A673 (cell line): ENCODE data around the gene P2RX2. TPM values are rescaled to one million over a fixed set of nuclear protein-coding genes. Genes with fewer than 3 reads are reported as not detected.

Experiments
- BruUV-seq: library from RNA; stranded (reverse); fragments of 400-500 nt; replicated peaks from 2 replicates; lab custom pipeline; 2021; lab: Mats Ljungman, UMichigan
- CTCF ChIA-PET: fragments of 300-600 bp; sonication (Branson Sonifier 250); formaldehyde crosslinking; loops from one replicate; lab custom pipeline; 2022; ENCODE audit warnings: antibody characterized with exemption; lab: Charles Lee
- POLR2A ChIA-PET: fragments of 300-600 bp; sonication (Branson Sonifier 250); formaldehyde crosslinking; loops from one replicate; lab custom pipeline; 2022; ENCODE audit warnings: antibody characterized with exemption; ENCODE audit not compliant: low non-redundant PET; lab: Charles Lee
- DNase-seq: peaks from one replicate; pipeline ENCODE4 v3.0.0-alpha.2; 2015; ENCODE audit warnings: low spot score
- H3K27ac ChIP-seq: fragments of 200-600 bp; sonication (generic); 2 replicates; pipeline ENCODE4 v1.5.1; 2016; ENCODE audit warnings: mixed run types, low read depth, mild to moderate bottlenecking, mixed read lengths, antibody characterized with exemption, low read length; ENCODE audit not compliant: poor library complexity, severe bottlenecking
- H3K27me3 ChIP-seq: fragments of 200-600 bp; sonication (generic); replicated peaks from 2 replicates; pipeline ENCODE4 v1.6.1; 2017; ENCODE audit warnings: mixed run types, low read depth, mild to moderate bottlenecking, mixed read lengths, antibody characterized with exemption, low read length; ENCODE audit not compliant: insufficient read depth, poor library complexity
- H3K36me3 ChIP-seq: fragments of 200-600 bp; sonication (generic); 2 replicates; pipeline ENCODE4 v1.6.1; 2016; ENCODE audit warnings: mixed run types, mild to moderate bottlenecking, mixed read lengths, antibody characterized with exemption, low read length; ENCODE audit not compliant: insufficient read depth, poor library complexity, severe bottlenecking
- H3K4me1 ChIP-seq: fragments of 200-600 bp; sonication (generic); 2 replicates; pipeline ENCODE4 v1.6.1; 2017; ENCODE audit warnings: mixed run types, mild to moderate bottlenecking, mixed read lengths, antibody characterized with exemption, low read length; ENCODE audit not compliant: insufficient read depth, poor library complexity, severe bottlenecking
- H3K4me3 ChIP-seq: fragments of 200-600 bp; sonication (generic); 2 replicates; pipeline ENCODE4 v1.5.1; 2016; ENCODE audit warnings: low read depth, mixed run types, mild to moderate bottlenecking, mixed read lengths, low read length; ENCODE audit not compliant: poor library complexity, severe bottlenecking
- H3K9me3 ChIP-seq: fragments of 200-600 bp; sonication (generic); 2 replicates; pipeline ENCODE4 v1.6.1; 2016; ENCODE audit warnings: mixed run types, low read depth, mild to moderate bottlenecking, mixed read lengths, antibody characterized with exemption, low read length; ENCODE audit not compliant: poor library complexity, severe bottlenecking
- EZH2 ChIP-seq: fragments of 200-600 bp; sonication (generic); IDR thresholded peaks from 2 replicates; pipeline ENCODE4 v1.6.1; 2017; ENCODE audit warnings: borderline replicate concordance, low read depth, mild to moderate bottlenecking, mixed read lengths, antibody characterized with exemption, low read length; ENCODE audit not compliant: poor library complexity, severe bottlenecking
- intact Hi-C: fragments of 100-400 bp; cut with micrococcal nuclease; formaldehyde crosslinking; loops from one replicate; pipeline ENCODE4 v1.10.0; 2022; ENCODE audit not compliant: unreplicated experiment
- total RNA-seq: library from RNA; stranded (reverse); gene quantifications from 2 replicates; pipeline ENCODE4 v1.2.3, GENCODE V29; 2021
- TF ChIP-seq, protein P1 (sequence below): fragments of 300-800, 200-600 bp; sonication (generic); conservative IDR thresholded peaks from 2 replicates; pipeline ENCODE4 v1.5.1; 2017; ENCODE audit warnings: low read depth, mild to moderate bottlenecking, antibody characterized with exemption, low read length, moderate library complexity, mixed read lengths

Gene P2RX2
- total RNA-seq, 1 experiment from 2014 or later = not detected

DNA sequence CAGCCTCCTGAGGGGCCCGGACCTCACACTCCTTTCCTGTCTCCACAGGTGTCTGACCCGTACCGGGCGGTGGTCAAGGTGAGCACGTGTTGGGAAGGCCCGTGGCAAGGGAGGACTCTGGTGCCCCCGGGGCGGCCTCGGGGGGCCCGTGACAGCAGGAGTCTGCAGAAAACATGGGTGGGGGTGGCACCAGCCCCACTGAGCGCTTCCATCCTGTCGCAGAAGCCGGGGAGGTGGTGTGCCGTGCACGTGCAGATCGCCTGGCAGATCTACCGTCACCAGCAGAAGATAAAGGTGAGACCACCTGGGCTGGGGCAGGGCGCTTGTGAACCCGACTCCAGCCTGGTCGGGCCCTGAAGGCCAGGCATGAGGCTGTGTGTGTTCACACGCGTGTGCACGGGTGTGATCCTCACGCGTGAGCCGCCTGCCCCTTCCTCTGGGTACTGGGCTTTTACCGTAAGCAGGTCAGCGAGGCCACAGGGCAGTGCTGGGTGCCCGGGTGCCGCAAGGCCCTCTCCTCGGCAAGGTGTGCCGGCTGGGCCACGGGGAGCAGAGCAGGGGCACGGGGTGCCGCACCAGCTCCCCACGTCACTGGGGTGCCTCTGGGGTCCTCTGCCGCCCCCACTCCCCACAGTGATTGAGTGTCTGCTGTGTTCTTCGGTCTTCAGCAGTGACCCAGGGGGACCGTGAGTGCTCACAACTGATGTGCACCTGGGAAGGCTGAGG is 44.1 kb upstream of the P2RX2 start:
- H3K36me3 ChIP-seq = peaks cover 48% of the 10 kb centered on the region
- TF ChIP-seq, protein P1, sequence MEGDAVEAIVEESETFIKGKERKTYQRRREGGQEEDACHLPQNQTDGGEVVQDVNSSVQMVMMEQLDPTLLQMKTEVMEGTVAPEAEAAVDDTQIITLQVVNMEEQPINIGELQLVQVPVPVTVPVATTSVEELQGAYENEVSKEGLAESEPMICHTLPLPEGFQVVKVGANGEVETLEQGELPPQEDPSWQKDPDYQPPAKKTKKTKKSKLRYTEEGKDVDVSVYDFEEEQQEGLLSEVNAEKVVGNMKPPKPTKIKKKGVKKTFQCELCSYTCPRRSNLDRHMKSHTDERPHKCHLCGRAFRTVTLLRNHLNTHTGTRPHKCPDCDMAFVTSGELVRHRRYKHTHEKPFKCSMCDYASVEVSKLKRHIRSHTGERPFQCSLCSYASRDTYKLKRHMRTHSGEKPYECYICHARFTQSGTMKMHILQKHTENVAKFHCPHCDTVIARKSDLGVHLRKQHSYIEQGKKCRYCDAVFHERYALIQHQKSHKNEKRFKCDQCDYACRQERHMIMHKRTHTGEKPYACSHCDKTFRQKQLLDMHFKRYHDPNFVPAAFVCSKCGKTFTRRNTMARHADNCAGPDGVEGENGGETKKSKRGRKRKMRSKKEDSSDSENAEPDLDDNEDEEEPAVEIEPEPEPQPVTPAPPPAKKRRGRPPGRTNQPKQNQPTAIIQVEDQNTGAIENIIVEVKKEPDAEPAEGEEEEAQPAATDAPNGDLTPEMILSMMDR = no peak
- TF ChIP-seq EZH2 = no peak
- no peaks in the 10 kb centered on the region for H3K27me3 ChIP-seq
- no peaks in the 10 kb centered on the region for H3K4me1 ChIP-seq
- POLR2A ChIA-PET = no interaction called here
- intact Hi-C loops = no loop called here
- no peak overlapping the region for H3K27ac ChIP-seq
- H3K9me3 ChIP-seq = no peaks in the 10 kb centered on the region
- CTCF ChIA-PET = no interaction called here
- no TSS peak for BruUV-seq
- DNase-seq = no peak
- no peak overlapping the region for H3K4me3 ChIP-seq

DNA sequence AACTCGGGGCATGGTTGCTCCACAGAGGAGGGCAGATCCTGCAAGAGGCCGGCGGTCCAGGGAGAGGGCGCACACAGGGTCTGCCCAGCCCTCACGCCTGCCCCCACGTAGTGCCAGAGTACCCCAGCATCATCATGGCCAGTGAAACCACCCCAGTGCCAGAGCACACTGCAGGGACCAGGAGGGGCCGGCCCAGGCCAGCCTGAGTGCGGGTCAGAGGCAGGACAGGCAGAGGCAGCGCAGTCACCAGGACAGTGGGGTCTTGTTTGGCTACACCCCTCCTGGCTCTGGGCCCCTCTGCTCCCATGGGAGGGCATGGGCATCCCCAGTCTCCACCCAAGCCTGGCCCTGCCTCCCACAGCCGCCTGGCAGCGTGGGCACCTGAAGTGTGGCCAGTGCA is 42.9 kb upstream of the P2RX2 start:
- no peak overlapping the region for H3K4me3 ChIP-seq
- no peak overlapping the region for H3K27ac ChIP-seq
- intact Hi-C loops = no loop called here
- CTCF ChIA-PET = no interaction called here
- POLR2A ChIA-PET = no interaction called here
- H3K36me3 ChIP-seq = peaks cover 42% of the 10 kb centered on the region
- H3K4me1 ChIP-seq = no peaks in the 10 kb centered on the region
- no TSS peak for BruUV-seq
- no peaks in the 10 kb centered on the region for H3K9me3 ChIP-seq
- TF ChIP-seq, protein P1 = no peak
- TF ChIP-seq EZH2 = no peak
- no peaks in the 10 kb centered on the region for H3K27me3 ChIP-seq
- no peak for DNase-seq

DNA sequence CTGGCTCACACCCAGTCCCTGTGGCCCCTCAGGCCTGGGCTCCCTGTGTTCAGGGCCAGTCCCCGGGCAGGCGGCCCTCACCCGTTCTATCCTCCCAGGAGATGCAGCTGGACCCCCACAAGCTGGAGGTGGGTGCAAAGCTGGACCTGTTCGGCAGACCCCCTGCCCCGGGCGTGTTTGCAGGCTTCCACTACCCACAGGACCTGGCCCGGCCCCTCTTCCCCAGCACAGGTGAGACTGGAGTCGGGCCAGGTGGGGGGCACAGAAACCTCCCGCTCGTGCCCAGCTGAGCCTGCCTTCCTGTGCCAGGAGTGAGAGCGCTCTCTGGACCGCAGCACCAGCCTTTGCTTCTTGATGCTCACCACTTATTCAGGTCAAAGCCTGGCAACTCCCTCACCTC is 41.9 kb upstream of the P2RX2 start:
- no peak overlapping the region for H3K4me3 ChIP-seq
- TF ChIP-seq EZH2 = no peak
- TF ChIP-seq, protein P1 = no peak
- H3K27ac ChIP-seq = no peak overlapping the region
- no peak for DNase-seq
- intact Hi-C loops = no loop called here
- no peaks in the 10 kb centered on the region for H3K4me1 ChIP-seq
- H3K27me3 ChIP-seq = no peaks in the 10 kb centered on the region
- BruUV-seq = no TSS peak
- POLR2A ChIA-PET = no interaction called here
- H3K36me3 ChIP-seq = peaks cover 42% of the 10 kb centered on the region
- CTCF ChIA-PET = no interaction called here
- H3K9me3 ChIP-seq = no peaks in the 10 kb centered on the region
